Body of pancreas (tissue), 4 donors: ENCODE data around the gene EDARADD.

Experiments used
- POLR2A ChIP-seq, 3 donors: fragments of 450-650 bp; IDR thresholded peaks; one replicate each; pipeline ENCODE4 v1.6.1; 2016; ENCODE audit warnings: antibody characterized with exemption in 3 of 3, mild to moderate bottlenecking in 2 of 3
- TF ChIP-seq, protein P1 (sequence below), 7 experiments: fragments of 450-650 bp in 4 of 7; fragments of 200-600 bp in 3 of 7; sonication (generic) in 3 of 7; IDR thresholded peaks; one replicate each; pipeline ENCODE4 v1.5.1; 2016 to 2019; ENCODE audit warnings: antibody characterized with exemption in 7 of 7

DNA sequence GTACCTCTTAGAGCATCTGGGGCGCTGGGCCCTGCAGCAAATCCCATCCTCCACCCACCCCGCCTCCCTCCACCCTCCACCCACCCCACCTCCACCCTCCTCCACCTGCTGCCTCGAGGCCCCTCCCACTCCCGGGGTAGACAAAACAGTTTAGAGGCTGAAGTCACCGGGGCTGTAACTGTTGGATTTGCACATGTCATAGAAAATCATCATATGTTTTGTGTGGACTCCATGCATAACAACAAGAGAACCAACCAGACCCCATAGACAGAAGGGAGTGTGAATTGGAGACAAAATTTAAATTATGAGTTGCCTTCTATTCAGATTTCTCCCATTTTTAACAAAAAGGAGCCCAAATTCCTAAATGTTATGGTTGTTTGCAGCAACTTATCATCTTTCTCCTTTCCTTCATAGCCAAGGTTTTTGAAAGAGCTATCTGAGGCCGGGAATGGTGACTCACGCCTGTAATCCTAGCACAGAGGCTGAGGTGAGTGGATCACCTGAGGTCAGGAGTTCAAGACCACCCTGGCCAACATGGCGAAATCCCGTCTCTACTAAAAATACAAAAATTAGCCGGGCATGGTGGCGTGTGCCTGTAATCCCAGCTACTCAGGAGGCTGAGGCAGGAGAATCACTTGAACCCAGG is 101.5 kb downstream of the EDARADD start:
- TF ChIP-seq, protein P1, sequence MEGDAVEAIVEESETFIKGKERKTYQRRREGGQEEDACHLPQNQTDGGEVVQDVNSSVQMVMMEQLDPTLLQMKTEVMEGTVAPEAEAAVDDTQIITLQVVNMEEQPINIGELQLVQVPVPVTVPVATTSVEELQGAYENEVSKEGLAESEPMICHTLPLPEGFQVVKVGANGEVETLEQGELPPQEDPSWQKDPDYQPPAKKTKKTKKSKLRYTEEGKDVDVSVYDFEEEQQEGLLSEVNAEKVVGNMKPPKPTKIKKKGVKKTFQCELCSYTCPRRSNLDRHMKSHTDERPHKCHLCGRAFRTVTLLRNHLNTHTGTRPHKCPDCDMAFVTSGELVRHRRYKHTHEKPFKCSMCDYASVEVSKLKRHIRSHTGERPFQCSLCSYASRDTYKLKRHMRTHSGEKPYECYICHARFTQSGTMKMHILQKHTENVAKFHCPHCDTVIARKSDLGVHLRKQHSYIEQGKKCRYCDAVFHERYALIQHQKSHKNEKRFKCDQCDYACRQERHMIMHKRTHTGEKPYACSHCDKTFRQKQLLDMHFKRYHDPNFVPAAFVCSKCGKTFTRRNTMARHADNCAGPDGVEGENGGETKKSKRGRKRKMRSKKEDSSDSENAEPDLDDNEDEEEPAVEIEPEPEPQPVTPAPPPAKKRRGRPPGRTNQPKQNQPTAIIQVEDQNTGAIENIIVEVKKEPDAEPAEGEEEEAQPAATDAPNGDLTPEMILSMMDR (IDR thresholded peaks at IDR 0.05), result no peak
- TF ChIP-seq POLR2A (IDR thresholded peaks at IDR 0.05), result no peak
